ENCODE results near the gene TRPM3.

The TRPM3 gene

DNA sequence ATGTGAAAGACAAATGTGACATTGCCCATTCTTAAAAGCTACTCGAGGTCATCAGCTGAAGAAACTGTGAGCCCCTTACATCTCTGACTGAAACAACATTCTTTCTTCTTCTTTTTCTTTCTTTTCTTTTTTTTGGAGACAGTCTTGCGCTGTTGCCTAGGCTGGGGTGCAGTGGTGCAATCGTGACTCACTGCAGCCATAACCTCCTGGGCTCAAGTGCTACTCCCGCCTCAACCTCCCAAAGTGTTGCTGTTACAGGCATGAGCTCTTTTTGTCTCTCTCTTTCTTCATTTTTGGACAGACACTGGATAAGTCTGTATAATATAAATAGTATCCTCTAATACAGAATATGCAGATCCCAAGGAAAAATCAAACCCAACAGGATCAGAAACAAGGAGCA is 443.3 kb downstream of the TRPM3 start:
- ATAC-seq (ENCODE audit: low read depth) (no peak), DNase-seq (ENCODE audit: low spot score) (no peak)
- no peaks in the 10 kb centered on the region for H3K36me3 ChIP-seq (ENCODE audit: low read depth)
- no peak overlapping the region for H3K4me3 ChIP-seq (ENCODE audit: severe bottlenecking)
- H3K9me3 ChIP-seq (ENCODE audit: severe bottlenecking), result no peaks in the 10 kb centered on the region
- H3K27me3 ChIP-seq (ENCODE audit: insufficient read depth, poor library complexity, severe bottlenecking), result no peaks in the 10 kb centered on the region
- no peaks in the 10 kb centered on the region for H3K4me1 ChIP-seq (ENCODE audit: insufficient read depth, poor library complexity, severe bottlenecking)
- H3K27ac ChIP-seq (ENCODE audit: poor library complexity, severe bottlenecking), result no peak overlapping the region
- TF ChIP-seq, protein P1, sequence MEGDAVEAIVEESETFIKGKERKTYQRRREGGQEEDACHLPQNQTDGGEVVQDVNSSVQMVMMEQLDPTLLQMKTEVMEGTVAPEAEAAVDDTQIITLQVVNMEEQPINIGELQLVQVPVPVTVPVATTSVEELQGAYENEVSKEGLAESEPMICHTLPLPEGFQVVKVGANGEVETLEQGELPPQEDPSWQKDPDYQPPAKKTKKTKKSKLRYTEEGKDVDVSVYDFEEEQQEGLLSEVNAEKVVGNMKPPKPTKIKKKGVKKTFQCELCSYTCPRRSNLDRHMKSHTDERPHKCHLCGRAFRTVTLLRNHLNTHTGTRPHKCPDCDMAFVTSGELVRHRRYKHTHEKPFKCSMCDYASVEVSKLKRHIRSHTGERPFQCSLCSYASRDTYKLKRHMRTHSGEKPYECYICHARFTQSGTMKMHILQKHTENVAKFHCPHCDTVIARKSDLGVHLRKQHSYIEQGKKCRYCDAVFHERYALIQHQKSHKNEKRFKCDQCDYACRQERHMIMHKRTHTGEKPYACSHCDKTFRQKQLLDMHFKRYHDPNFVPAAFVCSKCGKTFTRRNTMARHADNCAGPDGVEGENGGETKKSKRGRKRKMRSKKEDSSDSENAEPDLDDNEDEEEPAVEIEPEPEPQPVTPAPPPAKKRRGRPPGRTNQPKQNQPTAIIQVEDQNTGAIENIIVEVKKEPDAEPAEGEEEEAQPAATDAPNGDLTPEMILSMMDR (IDR thresholded peaks at IDR 0.05; ENCODE audit: poor library complexity, severe bottlenecking), result no peak

DNA sequence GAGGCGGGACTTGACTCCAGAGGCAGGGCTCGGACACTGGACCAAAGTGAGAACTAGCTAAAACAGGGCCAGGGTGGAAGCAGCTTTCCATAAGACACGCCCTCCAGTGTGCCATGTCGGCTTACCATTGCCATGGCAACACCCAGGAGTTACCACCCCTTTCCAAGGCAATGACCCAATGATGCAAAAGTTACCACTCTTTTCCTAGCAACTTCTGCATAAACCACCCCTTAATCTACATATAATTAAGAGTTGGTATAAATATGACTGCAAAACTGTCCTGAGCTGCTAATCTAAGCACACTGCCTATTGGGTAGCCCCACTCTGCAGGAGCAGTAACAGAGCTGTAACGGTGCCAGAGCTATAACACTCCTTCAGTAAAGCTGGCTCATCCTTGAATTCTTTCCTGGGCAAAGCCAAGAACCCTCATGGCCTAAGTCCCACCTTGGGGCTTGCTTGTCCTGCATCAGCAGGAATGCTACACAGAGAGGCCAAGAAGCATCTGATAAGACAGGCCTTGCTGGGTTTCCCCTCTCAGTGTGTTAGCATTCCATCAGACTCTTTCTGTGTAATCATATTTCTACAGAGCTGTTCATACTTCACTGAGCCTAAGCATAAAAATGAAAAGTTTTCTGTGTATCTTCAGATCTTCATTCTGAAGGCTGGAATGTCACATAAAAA is 444.2 kb downstream of the TRPM3 start:
- ATAC-seq (ENCODE audit: low read depth), result no peak

DNA sequence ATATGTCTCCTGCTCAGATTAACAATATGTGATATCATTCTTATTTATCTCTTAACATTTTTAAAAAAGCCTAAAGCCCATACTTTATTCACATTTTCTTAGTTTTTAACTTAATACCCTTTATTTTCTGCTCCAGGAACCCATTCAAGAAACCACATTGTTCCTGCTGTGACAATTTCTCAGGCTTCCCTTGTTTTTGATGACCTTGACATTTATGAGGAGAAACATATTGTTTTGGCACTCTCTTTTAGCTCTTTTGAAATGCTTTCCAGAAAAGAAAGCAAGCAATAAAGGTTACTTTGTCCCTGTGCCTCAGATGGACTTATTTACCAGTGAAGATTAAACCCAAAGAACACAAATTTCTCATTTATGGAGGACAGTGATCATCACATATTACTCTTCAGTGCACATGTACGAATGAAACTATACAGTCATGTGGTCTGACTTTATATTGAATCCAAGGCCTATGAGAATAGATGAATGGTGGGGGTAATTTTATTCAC is 445.5 kb downstream of the TRPM3 start:
- H3K4me1 ChIP-seq (ENCODE audit: insufficient read depth, poor library complexity, severe bottlenecking), result no peaks in the 10 kb centered on the region
- TF ChIP-seq, protein P1 (IDR thresholded peaks at IDR 0.05; ENCODE audit: poor library complexity, severe bottlenecking), result no peak
- no peak for ATAC-seq (ENCODE audit: low read depth)
- no peak for DNase-seq (ENCODE audit: low spot score)
- no peaks in the 10 kb centered on the region for H3K9me3 ChIP-seq (ENCODE audit: severe bottlenecking)
- H3K36me3 ChIP-seq (ENCODE audit: low read depth), result no peaks in the 10 kb centered on the region
- H3K27ac ChIP-seq (ENCODE audit: poor library complexity, severe bottlenecking), result no peak overlapping the region
- H3K27me3 ChIP-seq (ENCODE audit: insufficient read depth, poor library complexity, severe bottlenecking), result no peaks in the 10 kb centered on the region
- H3K4me3 ChIP-seq (ENCODE audit: severe bottlenecking), result no peak overlapping the region

More for the DNA sequence above, 444.2 kb downstream of the TRPM3 start:
- TF ChIP-seq, protein P1 (IDR thresholded peaks at IDR 0.05; ENCODE audit: poor library complexity, severe bottlenecking), result no peak
- no peaks in the 10 kb centered on the region for H3K36me3 ChIP-seq (ENCODE audit: low read depth)
- DNase-seq (ENCODE audit: low spot score), result no peak
- H3K4me3 ChIP-seq (ENCODE audit: severe bottlenecking), result no peak overlapping the region
- H3K27me3 ChIP-seq (ENCODE audit: insufficient read depth, poor library complexity, severe bottlenecking), result no peaks in the 10 kb centered on the region
- H3K4me1 ChIP-seq (ENCODE audit: insufficient read depth, poor library complexity, severe bottlenecking), result no peaks in the 10 kb centered on the region
- no peak overlapping the region for H3K27ac ChIP-seq (ENCODE audit: poor library complexity, severe bottlenecking)
- H3K9me3 ChIP-seq (ENCODE audit: severe bottlenecking), result no peaks in the 10 kb centered on the region

DNA sequence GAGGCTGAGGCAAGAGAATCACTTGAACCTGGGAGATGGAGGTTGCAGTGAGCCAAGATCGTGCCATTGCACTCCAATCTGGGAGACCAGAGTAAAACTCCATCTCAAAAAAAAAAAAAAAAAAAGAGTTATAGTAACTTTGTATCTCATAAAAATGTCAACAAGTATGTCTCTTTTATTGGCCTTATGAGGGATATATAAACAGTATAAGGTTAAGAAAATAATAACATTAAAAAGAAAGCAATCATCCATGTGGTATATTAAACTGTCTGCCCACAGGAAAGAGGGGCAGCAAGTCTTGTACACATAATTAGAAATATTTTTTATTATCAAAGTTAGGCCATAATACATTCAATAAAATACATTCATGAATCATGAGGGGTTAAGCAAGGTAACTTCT is 447.6 kb downstream of the TRPM3 start:
- Histone ChIP-seq H3K36me3 (ENCODE audit: low read depth) (no peaks in the 10 kb centered on the region), H3K27me3 (ENCODE audit: insufficient read depth, poor library complexity, severe bottlenecking) (no peaks in the 10 kb centered on the region), H3K9me3 (ENCODE audit: severe bottlenecking) (no peaks in the 10 kb centered on the region), H3K27ac (ENCODE audit: poor library complexity, severe bottlenecking) (no peak overlapping the region), H3K4me3 (ENCODE audit: severe bottlenecking) (no peak overlapping the region), H3K4me1 (ENCODE audit: insufficient read depth, poor library complexity, severe bottlenecking) (no peaks in the 10 kb centered on the region)
- DNase-seq (ENCODE audit: low spot score) (no peak), ATAC-seq (ENCODE audit: low read depth) (no peak)
- TF ChIP-seq, protein P1 (IDR thresholded peaks at IDR 0.05; ENCODE audit: poor library complexity, severe bottlenecking), result no peak

GRCh38 chr9:70672161-70672649 is 449.2 kb downstream of the TRPM3 start:
- Histone ChIP-seq H3K4me1 (ENCODE audit: insufficient read depth, poor library complexity, severe bottlenecking) (no peaks in the 10 kb centered on the region), H3K9me3 (ENCODE audit: severe bottlenecking) (no peaks in the 10 kb centered on the region), H3K36me3 (ENCODE audit: low read depth) (no peaks in the 10 kb centered on the region), H3K27me3 (ENCODE audit: insufficient read depth, poor library complexity, severe bottlenecking) (no peaks in the 10 kb centered on the region), H3K27ac (ENCODE audit: poor library complexity, severe bottlenecking) (no peak overlapping the region), H3K4me3 (ENCODE audit: severe bottlenecking) (no peak overlapping the region)
- ATAC-seq (ENCODE audit: low read depth), result no peak
- no peak for DNase-seq (ENCODE audit: low spot score)
- TF ChIP-seq, protein P1 (IDR thresholded peaks at IDR 0.05; ENCODE audit: poor library complexity, severe bottlenecking), result no peak

Measured in RWPE2 (cell line).